ENCODE data around the gene C1QTNF8.

GRCh38 chr16:1077877-1078578 lies 18.0 kb downstream of the C1QTNF8 start:
- TF ChIP-seq EZH2phosphoT487 (IDR thresholded peaks at IDR 0.05; ENCODE audit: insufficient read depth, low read depth) (no peak), EZH2 (IDR thresholded peaks at IDR 0.05; ENCODE audit: insufficient read depth, poor library complexity, severe bottlenecking) (no peak)

Measured in GM23248 (cell line).